Measurements from ENCODE around the gene NYNRIN. TPM values are rescaled to one million over a fixed set of nuclear protein-coding genes. Genes with fewer than 3 reads are reported as not detected.

NYNRIN gene
- total RNA-seq, 1 experiment from 2014 or later, result 16.6 TPM

DNA sequence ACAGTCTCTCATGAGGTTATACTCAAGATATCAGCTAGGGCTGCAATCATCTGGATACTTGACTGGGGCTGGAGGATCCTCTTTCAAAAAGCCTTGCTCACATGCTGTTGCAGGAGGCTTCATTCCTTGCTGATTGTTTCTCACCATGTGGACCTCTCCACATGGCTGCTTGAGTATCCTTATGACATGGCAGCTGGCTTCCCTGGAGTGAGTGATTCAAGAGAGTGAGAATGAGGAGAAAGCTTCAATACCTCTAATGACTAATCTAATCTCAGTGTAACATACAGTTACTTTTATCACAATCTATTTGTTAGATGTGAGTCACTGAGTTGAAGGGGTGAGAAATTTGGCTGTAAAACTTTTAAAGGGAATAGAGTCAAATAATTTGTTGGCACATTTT lies 58.2 kb downstream of the NYNRIN start:
- CTCF ChIA-PET, result no interaction called here
- ATAC-seq (no peak), DNase-seq (ENCODE audit: low spot score) (no peak)
- H3K4me3 Mint-ChIP-seq, result no peak overlapping the region
- peaks cover 45% of the 10 kb centered on the region for H3K9me3 Mint-ChIP-seq
- no peaks in the 10 kb centered on the region for H3K4me1 Mint-ChIP-seq
- no peak overlapping the region for H3K27ac Mint-ChIP-seq
- TF ChIP-seq, protein P1, sequence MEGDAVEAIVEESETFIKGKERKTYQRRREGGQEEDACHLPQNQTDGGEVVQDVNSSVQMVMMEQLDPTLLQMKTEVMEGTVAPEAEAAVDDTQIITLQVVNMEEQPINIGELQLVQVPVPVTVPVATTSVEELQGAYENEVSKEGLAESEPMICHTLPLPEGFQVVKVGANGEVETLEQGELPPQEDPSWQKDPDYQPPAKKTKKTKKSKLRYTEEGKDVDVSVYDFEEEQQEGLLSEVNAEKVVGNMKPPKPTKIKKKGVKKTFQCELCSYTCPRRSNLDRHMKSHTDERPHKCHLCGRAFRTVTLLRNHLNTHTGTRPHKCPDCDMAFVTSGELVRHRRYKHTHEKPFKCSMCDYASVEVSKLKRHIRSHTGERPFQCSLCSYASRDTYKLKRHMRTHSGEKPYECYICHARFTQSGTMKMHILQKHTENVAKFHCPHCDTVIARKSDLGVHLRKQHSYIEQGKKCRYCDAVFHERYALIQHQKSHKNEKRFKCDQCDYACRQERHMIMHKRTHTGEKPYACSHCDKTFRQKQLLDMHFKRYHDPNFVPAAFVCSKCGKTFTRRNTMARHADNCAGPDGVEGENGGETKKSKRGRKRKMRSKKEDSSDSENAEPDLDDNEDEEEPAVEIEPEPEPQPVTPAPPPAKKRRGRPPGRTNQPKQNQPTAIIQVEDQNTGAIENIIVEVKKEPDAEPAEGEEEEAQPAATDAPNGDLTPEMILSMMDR (IDR thresholded peaks at IDR 0.05), result no peak
- peaks cover 28% of the 10 kb centered on the region for H3K36me3 Mint-ChIP-seq
- H3K27me3 Mint-ChIP-seq (ENCODE audit: low read depth), result peaks cover 10% of the 10 kb centered on the region
- POLR2A ChIA-PET, result no interaction called here

DNA sequence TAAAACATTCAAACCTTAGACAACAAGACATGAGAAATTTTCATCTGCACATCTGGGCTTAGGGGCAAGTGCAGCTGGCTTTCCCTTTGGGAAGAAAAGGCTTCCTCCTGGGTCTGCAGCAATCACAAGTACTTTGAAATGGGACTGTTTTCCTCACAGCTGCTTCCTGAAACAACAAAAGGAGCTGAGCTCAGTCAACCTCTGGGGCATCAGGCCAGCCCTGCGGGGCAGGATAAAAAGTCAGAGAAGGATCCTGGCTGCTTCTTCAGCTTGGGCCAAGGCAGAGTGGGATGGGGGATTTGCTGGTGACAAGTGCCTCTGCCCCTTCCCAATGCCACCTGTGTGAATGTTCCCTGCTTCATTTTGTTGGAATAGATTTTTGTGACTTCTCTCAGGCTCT lies 59.9 kb downstream of the NYNRIN start:
- DNase-seq (ENCODE audit: low spot score) (no peak), ATAC-seq (no peak)
- no peak overlapping the region for H3K27ac Mint-ChIP-seq
- peaks cover 10% of the 10 kb centered on the region for H3K27me3 Mint-ChIP-seq (ENCODE audit: low read depth)
- H3K36me3 Mint-ChIP-seq, result peaks cover 12% of the 10 kb centered on the region
- POLR2A ChIA-PET, result no interaction called here
- CTCF ChIA-PET, result interaction anchor here (0.6 to 0.8 kb wide), 2 partner anchors 22 to 131 kb away, joined by 3 to 4 read pairs; no protein-coding TSS in a partner anchor
- no peak overlapping the region for H3K4me3 Mint-ChIP-seq
- no peaks in the 10 kb centered on the region for H3K4me1 Mint-ChIP-seq
- H3K9me3 Mint-ChIP-seq, result peaks cover 31% of the 10 kb centered on the region
- TF ChIP-seq ZNF263 (CRISPR knock-in tag; IDR thresholded peaks at IDR 0.05; ENCODE audit: low read depth) (no peak), NR3C1 (CRISPR knock-in tag; conservative IDR thresholded peaks at IDR 0.05; ENCODE audit: low read depth) (no peak), CREM (CRISPR knock-in tag; IDR thresholded peaks at IDR 0.05) (no peak), NFYB (CRISPR knock-in tag; conservative IDR thresholded peaks at IDR 0.05; ENCODE audit: low read depth) (no peak), HMGA2 (CRISPR knock-in tag; IDR thresholded peaks at IDR 0.05) (no peak), OVOL2 (CRISPR knock-in tag; IDR thresholded peaks at IDR 0.05; ENCODE audit: borderline replicate concordance) (no peak), KAT7 (CRISPR knock-in tag; IDR thresholded peaks at IDR 0.05; ENCODE audit: borderline replicate concordance) (no peak)
- TF ChIP-seq, protein P2, sequence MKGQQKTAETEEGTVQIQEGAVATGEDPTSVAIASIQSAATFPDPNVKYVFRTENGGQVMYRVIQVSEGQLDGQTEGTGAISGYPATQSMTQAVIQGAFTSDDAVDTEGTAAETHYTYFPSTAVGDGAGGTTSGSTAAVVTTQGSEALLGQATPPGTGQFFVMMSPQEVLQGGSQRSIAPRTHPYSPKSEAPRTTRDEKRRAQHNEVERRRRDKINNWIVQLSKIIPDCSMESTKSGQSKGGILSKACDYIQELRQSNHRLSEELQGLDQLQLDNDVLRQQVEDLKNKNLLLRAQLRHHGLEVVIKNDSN (CRISPR knock-in tag; IDR thresholded peaks at IDR 0.05), result no peak
- TF ChIP-seq, protein P3, sequence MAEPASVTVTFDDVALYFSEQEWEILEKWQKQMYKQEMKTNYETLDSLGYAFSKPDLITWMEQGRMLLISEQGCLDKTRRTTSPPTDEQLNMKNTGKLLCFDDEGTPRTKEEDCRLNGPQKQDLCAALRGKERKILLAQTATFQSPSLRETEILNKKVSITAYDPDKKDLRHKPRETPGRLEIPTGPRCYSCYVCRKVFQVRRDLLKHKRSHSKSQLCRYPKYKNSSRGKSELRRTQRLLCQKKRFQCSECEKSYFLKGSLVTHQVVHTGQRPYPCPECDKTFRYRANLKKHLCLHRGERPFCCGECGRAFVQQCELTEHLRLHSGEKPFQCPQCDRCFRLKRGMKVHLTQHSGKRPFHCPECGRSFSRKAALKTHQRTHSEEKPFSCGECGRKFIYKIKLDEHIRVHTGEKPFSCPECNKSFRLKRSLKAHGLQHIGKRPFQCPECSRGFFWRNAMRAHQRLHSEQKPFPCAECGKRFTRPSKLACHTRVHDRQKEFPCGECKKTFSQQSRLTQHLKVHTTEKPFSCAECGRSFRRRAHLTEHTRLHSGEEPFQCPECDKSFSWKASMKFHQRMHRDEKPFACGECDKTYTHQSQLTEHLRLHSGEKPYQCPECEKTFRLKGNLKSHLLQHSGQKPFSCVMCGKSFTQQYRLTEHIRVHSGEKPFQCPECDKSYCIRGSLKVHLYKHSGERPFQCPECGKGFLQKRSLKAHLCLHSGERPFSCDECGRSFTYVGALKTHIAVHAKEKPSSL (CRISPR knock-in tag; conservative IDR thresholded peaks at IDR 0.05), result no peak

DNA sequence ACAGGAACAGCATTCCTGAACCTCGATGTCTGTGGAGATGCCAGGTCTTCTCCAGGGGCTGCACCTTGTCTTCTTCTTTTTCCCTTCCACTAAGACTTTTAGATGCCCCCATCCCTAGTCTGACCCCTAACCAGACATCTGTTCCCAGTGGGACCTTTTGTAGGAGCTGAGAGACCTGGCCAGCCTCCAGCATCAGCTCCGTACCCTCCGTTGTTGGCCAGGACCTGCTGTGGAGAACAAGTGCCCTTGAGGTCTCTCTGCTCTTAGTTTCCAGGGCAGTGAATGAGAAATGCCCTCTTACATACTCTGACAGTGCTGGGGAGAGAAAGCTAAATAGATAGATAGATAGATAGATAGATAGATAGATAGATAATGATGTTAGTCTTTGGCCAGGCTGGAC lies 60.5 kb downstream of the NYNRIN start:
- no peak overlapping the region for H3K4me3 Mint-ChIP-seq
- peaks cover 10% of the 10 kb centered on the region for H3K27me3 Mint-ChIP-seq (ENCODE audit: low read depth)
- H3K4me1 Mint-ChIP-seq, result no peaks in the 10 kb centered on the region
- ChIA-PET CTCF (interaction anchor here (1.0 kb wide), 1 partner anchor 27 kb away, joined by 5 read pairs; no protein-coding TSS in a partner anchor), POLR2A (no interaction called here)
- ATAC-seq (no peak), DNase-seq (ENCODE audit: low spot score) (no peak)
- H3K9me3 Mint-ChIP-seq, result peaks cover 25% of the 10 kb centered on the region
- H3K27ac Mint-ChIP-seq, result no peak overlapping the region
- H3K36me3 Mint-ChIP-seq, result peaks cover 6% of the 10 kb centered on the region
- TF ChIP-seq ZNF423 (CRISPR knock-in tag; IDR thresholded peaks at IDR 0.05) (no peak), ELF4 (CRISPR knock-in tag; IDR thresholded peaks at IDR 0.05; ENCODE audit: low read depth) (no peak), FOXJ3 (CRISPR knock-in tag; IDR thresholded peaks at IDR 0.05; ENCODE audit: borderline replicate concordance) (no peak), OVOL2 (CRISPR knock-in tag; IDR thresholded peaks at IDR 0.05; ENCODE audit: borderline replicate concordance) (no peak), NR1H2 (CRISPR knock-in tag; IDR thresholded peaks at IDR 0.05) (no peak), JAZF1 (CRISPR knock-in tag; IDR thresholded peaks at IDR 0.05) (no peak), ZBTB21 (CRISPR knock-in tag; IDR thresholded peaks at IDR 0.05; ENCODE audit: borderline replicate concordance) (no peak)
- TF ChIP-seq, protein P4, sequence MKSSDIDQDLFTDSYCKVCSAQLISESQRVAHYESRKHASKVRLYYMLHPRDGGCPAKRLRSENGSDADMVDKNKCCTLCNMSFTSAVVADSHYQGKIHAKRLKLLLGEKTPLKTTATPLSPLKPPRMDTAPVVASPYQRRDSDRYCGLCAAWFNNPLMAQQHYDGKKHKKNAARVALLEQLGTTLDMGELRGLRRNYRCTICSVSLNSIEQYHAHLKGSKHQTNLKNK (CRISPR knock-in tag; IDR thresholded peaks at IDR 0.05), result no peak
- TF ChIP-seq, protein P5, sequence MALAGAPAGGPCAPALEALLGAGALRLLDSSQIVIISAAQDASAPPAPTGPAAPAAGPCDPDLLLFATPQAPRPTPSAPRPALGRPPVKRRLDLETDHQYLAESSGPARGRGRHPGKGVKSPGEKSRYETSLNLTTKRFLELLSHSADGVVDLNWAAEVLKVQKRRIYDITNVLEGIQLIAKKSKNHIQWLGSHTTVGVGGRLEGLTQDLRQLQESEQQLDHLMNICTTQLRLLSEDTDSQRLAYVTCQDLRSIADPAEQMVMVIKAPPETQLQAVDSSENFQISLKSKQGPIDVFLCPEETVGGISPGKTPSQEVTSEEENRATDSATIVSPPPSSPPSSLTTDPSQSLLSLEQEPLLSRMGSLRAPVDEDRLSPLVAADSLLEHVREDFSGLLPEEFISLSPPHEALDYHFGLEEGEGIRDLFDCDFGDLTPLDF (CRISPR knock-in tag; IDR thresholded peaks at IDR 0.05), result no peak
- TF ChIP-seq, protein P6, sequence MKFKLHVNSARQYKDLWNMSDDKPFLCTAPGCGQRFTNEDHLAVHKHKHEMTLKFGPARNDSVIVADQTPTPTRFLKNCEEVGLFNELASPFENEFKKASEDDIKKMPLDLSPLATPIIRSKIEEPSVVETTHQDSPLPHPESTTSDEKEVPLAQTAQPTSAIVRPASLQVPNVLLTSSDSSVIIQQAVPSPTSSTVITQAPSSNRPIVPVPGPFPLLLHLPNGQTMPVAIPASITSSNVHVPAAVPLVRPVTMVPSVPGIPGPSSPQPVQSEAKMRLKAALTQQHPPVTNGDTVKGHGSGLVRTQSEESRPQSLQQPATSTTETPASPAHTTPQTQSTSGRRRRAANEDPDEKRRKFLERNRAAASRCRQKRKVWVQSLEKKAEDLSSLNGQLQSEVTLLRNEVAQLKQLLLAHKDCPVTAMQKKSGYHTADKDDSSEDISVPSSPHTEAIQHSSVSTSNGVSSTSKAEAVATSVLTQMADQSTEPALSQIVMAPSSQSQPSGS (CRISPR knock-in tag; IDR thresholded peaks at IDR 0.05; ENCODE audit: borderline replicate concordance, low read depth), result no peak
- TF ChIP-seq, protein P3 (CRISPR knock-in tag; conservative IDR thresholded peaks at IDR 0.05), result no peak
- TF ChIP-seq, protein P7, sequence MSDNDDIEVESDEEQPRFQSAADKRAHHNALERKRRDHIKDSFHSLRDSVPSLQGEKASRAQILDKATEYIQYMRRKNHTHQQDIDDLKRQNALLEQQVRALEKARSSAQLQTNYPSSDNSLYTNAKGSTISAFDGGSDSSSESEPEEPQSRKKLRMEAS (CRISPR knock-in tag; IDR thresholded peaks at IDR 0.05), result no peak

Measured in WTC11 (cell line).